ENCODE results near the gene OSBPL2.

Gene OSBPL2

GRCh38 chr20:62262064-62262463, 23.7 kb downstream of the OSBPL2 start:
- no peak for DNase-seq

GRCh38 chr20:62263396-62263795, 25.1 kb downstream of the OSBPL2 start:
- DNase-seq: no peak

GRCh38 chr20:62265365-62265764, 27.0 kb downstream of the OSBPL2 start:
- no peak for DNase-seq

GRCh38 chr20:62266340-62266739, 28.0 kb downstream of the OSBPL2 start:
- DNase-seq: no peak

- no peak for DNase-seq
Observed at GRCh38 chr20:62266851-62267250, 28.5 kb downstream of the OSBPL2 start.

- no peak for DNase-seq
Observed at GRCh38 chr20:62267543-62267942, 29.2 kb downstream of the OSBPL2 start.

- DNase-seq: no peak
Observed at GRCh38 chr20:62268228-62268900, 30.0 kb downstream of the OSBPL2 start.

- no peak for DNase-seq
Observed at GRCh38 chr20:62269378-62269777, 31.1 kb downstream of the OSBPL2 start.

- no peak for DNase-seq
Observed at GRCh38 chr20:62269871-62270270, 31.6 kb downstream of the OSBPL2 start.

GRCh38 chr20:62272200-62272599, 33.9 kb downstream of the OSBPL2 start:
- no peak for DNase-seq

GRCh38 chr20:62273416-62273815, 35.1 kb downstream of the OSBPL2 start:
- DNase-seq: no peak

GRCh38 chr20:62274332-62274950, 36.1 kb downstream of the OSBPL2 start:
- DNase-seq: no peak

- no peak for DNase-seq
Observed at GRCh38 chr20:62275219-62275618, 36.9 kb downstream of the OSBPL2 start.

GRCh38 chr20:62276439-62276838, 38.1 kb downstream of the OSBPL2 start:
- no peak for DNase-seq

GRCh38 chr20:62277253-62277652, 38.9 kb downstream of the OSBPL2 start:
- no peak for DNase-seq

GRCh38 chr20:62280303-62280702, 42.0 kb downstream of the OSBPL2 start:
- DNase-seq: no peak

- no peak for DNase-seq
Observed at GRCh38 chr20:62281161-62281933, 43.0 kb downstream of the OSBPL2 start.

- no peak for DNase-seq
Observed at GRCh38 chr20:62282103-62282502, 43.8 kb downstream of the OSBPL2 start.

GRCh38 chr20:62282877-62283503, 44.7 kb downstream of the OSBPL2 start:
- no peak for DNase-seq

- DNase-seq: no peak
Observed at GRCh38 chr20:62284448-62284847, 46.1 kb downstream of the OSBPL2 start.

GRCh38 chr20:62285151-62285550, 46.8 kb downstream of the OSBPL2 start:
- DNase-seq: no peak

- DNase-seq: no peak
Observed at GRCh38 chr20:62285722-62286121, 47.4 kb downstream of the OSBPL2 start.

- no peak for DNase-seq
Observed at GRCh38 chr20:62286493-62287064, 48.3 kb downstream of the OSBPL2 start.
